Right lobe of liver (tissue), 4 donors: Measurements from ENCODE around the gene ACAP3.
"Not testable (repeated sequence)": the region's sequence is repeated elsewhere in the genome, so short reads cannot be mapped to it uniquely, and the experiment has no call there.

Experiments used
- POLR2A ChIP-seq: fragments of 450-650 bp; IDR thresholded peaks from one replicate; pipeline ENCODE4 v1.6.1; 2017; ENCODE audit warnings: antibody characterized with exemption, mild to moderate bottlenecking
- TF ChIP-seq, protein P1 (sequence below), 4 donors: fragments of 200-600 bp in 3 of 4; fragments of 450-650 bp in 1 of 4; IDR thresholded peaks; one replicate each; pipeline versions ENCODE4 v1.5.1 to v1.8.0; 2016 to 2022; ENCODE audit warnings: antibody characterized with exemption in 4 of 4, mild to moderate bottlenecking in 2 of 4
- donor health status: DM: no; HTN: no; CAD: no.
- donor health status: DM: no; HTN: no; CAD: no.
- donor health status: DM: no; HTN: yes; CAD: no.

- not testable (repeated sequence) for TF ChIP-seq POLR2A
- TF ChIP-seq, protein P1, sequence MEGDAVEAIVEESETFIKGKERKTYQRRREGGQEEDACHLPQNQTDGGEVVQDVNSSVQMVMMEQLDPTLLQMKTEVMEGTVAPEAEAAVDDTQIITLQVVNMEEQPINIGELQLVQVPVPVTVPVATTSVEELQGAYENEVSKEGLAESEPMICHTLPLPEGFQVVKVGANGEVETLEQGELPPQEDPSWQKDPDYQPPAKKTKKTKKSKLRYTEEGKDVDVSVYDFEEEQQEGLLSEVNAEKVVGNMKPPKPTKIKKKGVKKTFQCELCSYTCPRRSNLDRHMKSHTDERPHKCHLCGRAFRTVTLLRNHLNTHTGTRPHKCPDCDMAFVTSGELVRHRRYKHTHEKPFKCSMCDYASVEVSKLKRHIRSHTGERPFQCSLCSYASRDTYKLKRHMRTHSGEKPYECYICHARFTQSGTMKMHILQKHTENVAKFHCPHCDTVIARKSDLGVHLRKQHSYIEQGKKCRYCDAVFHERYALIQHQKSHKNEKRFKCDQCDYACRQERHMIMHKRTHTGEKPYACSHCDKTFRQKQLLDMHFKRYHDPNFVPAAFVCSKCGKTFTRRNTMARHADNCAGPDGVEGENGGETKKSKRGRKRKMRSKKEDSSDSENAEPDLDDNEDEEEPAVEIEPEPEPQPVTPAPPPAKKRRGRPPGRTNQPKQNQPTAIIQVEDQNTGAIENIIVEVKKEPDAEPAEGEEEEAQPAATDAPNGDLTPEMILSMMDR (IDR thresholded peaks at IDR 0.05), result not testable (repeated sequence)
These were observed 59.5 kb downstream of the ACAP3 start for GRCh38 chr1:1248009-1248913.
